H1 (cell line): Measurements from ENCODE around the gene DNAL4. TPM values are rescaled to one million over a fixed set of nuclear protein-coding genes. Genes with fewer than 3 reads are reported as not detected.

Source experiments
- CBX5 ChIP-seq: fragments of 300-800, 300-1000 bp; sonication (generic); IDR thresholded peaks from 2 replicates; pipeline ENCODE4 v1.7.1; 2016; ENCODE audit warnings: antibody characterized with exemption, low read length, low read depth
- E2F6 ChIP-seq: IDR thresholded peaks from 2 replicates; pipeline ENCODE4 v1.6.1; 2012; ENCODE audit warnings: inconsistent platforms
- EP300 ChIP-seq, 2 experiments: IDR thresholded peaks; 1 replicate in 1 of 2; 2 replicates in 1 of 2; pipeline ENCODE4 v1.6.1; 2011 to 2012; ENCODE audit warnings: low read depth in 2 of 2, low read length in 2 of 2, mild to moderate bottlenecking in 2 of 2, borderline replicate concordance in 1 of 2, inconsistent platforms in 1 of 2, moderate library complexity in 1 of 2
- HDAC2 ChIP-seq, 2 experiments: fragments of 300-600 bp in 1 of 2; sonication (generic) in 1 of 2; IDR thresholded peaks; 2 replicates each; pipeline ENCODE4 v1.6.1; 2011 to 2012; ENCODE audit warnings: low read depth in 2 of 2, low read length in 2 of 2, mild to moderate bottlenecking in 2 of 2, moderate library complexity in 2 of 2, borderline replicate concordance in 1 of 2, inconsistent platforms in 1 of 2
- JUND ChIP-seq: IDR thresholded peaks from 2 replicates; pipeline ENCODE4 v1.6.1; 2011; ENCODE audit warnings: mild to moderate bottlenecking, improper control_type of control experiment, low read length
- KDM4A ChIP-seq: IDR thresholded peaks from one replicate; pipeline ENCODE4 v1.7.1; 2012; ENCODE audit warnings: low read depth, mild to moderate bottlenecking, moderate library complexity, low read length, inconsistent platforms; ENCODE audit not compliant: severe bottlenecking
- NRF1 ChIP-seq: IDR thresholded peaks from 2 replicates; pipeline ENCODE4 v1.6.1; 2011; ENCODE audit warnings: mild to moderate bottlenecking, low read depth, low read length, improper control_type of control experiment
- TEAD4 ChIP-seq: IDR thresholded peaks from 2 replicates; pipeline ENCODE4 v1.6.1; 2012; ENCODE audit warnings: low read depth, low read length, inconsistent platforms, mixed read lengths
- polyA plus RNA-seq, 7 experiments: library from polyadenylated mRNA; depleted of rRNA in 3 of 7; stranded (reverse) in 5 of 7; unstranded in 2 of 7; fragments of >200 nt in 5 of 7; fragments of 200-250 nt in 2 of 7; gene quantifications; 1 replicate in 5 of 7; 2 replicates in 1 of 7; 4 replicates in 1 of 7; pipeline versions ENCODE4 v1.2.1 to v1.2.3, GENCODE V29; 2011 to 2013; ENCODE audit warnings: missing spikeins in 2 of 7, mixed read lengths in 2 of 7
- total RNA-seq: library from RNA; stranded (reverse); fragmentation: NEBNext Ultra II Directional; extraction: Animal tissue kit (Norgen Biotek cat#: 25700); gene quantifications from 2 replicates; pipeline ENCODE4 v1.2.1, GENCODE V29; 2021
- TF ChIP-seq, protein P1 (sequence below): fragments of 300-600 bp; sonication (generic); IDR thresholded peaks from 2 replicates; pipeline ENCODE4 v1.7.1; 2012; ENCODE audit warnings: low read length, moderate library complexity, mild to moderate bottlenecking, inconsistent platforms; ENCODE audit not compliant: insufficient replicate concordance

Gene DNAL4
- total and polyA plus RNA-seq, 2 of the 8 experiments (the other 6 are each of a cell fraction or from before 2014, with no cell fraction given) = 8.8 to 14.0 TPM

DNA sequence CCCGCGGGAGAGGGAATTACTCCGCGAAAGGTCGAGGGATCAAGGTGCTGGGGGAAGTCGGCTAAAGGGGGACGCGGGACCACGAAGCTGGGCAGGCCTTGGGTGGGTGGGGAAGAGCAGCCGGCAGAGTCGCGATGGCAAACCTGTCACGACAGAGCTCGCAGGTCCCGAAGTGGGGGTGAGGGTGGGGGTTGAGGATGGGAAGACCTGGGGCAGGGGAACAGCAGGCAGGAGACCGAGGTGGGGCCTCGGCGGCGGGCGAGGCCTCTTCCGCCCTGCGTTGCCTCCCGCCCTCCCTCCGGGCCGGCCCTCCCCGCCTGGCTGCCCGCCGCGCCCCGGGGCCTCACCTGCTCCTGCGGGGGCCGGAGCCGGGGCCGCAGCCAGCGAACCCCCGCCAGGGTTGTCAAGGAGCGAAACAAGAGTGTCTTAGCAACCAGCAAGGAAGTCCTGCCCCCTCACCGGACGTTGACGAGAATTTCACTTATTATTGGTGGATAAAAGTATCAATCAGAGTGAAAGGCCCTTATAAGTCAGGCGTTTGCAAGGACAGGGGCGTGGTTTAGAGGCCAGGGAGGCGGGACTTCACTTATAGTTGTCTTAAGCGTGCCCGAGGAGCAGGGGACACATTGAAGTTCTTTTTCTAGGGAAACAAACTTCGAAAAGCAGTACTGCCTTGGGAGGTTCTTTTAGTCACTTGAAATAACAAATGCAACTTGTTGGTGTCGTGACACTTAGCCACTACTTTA, at the start of gene DNAL4 (continued):
- TF ChIP-seq, protein P1, sequence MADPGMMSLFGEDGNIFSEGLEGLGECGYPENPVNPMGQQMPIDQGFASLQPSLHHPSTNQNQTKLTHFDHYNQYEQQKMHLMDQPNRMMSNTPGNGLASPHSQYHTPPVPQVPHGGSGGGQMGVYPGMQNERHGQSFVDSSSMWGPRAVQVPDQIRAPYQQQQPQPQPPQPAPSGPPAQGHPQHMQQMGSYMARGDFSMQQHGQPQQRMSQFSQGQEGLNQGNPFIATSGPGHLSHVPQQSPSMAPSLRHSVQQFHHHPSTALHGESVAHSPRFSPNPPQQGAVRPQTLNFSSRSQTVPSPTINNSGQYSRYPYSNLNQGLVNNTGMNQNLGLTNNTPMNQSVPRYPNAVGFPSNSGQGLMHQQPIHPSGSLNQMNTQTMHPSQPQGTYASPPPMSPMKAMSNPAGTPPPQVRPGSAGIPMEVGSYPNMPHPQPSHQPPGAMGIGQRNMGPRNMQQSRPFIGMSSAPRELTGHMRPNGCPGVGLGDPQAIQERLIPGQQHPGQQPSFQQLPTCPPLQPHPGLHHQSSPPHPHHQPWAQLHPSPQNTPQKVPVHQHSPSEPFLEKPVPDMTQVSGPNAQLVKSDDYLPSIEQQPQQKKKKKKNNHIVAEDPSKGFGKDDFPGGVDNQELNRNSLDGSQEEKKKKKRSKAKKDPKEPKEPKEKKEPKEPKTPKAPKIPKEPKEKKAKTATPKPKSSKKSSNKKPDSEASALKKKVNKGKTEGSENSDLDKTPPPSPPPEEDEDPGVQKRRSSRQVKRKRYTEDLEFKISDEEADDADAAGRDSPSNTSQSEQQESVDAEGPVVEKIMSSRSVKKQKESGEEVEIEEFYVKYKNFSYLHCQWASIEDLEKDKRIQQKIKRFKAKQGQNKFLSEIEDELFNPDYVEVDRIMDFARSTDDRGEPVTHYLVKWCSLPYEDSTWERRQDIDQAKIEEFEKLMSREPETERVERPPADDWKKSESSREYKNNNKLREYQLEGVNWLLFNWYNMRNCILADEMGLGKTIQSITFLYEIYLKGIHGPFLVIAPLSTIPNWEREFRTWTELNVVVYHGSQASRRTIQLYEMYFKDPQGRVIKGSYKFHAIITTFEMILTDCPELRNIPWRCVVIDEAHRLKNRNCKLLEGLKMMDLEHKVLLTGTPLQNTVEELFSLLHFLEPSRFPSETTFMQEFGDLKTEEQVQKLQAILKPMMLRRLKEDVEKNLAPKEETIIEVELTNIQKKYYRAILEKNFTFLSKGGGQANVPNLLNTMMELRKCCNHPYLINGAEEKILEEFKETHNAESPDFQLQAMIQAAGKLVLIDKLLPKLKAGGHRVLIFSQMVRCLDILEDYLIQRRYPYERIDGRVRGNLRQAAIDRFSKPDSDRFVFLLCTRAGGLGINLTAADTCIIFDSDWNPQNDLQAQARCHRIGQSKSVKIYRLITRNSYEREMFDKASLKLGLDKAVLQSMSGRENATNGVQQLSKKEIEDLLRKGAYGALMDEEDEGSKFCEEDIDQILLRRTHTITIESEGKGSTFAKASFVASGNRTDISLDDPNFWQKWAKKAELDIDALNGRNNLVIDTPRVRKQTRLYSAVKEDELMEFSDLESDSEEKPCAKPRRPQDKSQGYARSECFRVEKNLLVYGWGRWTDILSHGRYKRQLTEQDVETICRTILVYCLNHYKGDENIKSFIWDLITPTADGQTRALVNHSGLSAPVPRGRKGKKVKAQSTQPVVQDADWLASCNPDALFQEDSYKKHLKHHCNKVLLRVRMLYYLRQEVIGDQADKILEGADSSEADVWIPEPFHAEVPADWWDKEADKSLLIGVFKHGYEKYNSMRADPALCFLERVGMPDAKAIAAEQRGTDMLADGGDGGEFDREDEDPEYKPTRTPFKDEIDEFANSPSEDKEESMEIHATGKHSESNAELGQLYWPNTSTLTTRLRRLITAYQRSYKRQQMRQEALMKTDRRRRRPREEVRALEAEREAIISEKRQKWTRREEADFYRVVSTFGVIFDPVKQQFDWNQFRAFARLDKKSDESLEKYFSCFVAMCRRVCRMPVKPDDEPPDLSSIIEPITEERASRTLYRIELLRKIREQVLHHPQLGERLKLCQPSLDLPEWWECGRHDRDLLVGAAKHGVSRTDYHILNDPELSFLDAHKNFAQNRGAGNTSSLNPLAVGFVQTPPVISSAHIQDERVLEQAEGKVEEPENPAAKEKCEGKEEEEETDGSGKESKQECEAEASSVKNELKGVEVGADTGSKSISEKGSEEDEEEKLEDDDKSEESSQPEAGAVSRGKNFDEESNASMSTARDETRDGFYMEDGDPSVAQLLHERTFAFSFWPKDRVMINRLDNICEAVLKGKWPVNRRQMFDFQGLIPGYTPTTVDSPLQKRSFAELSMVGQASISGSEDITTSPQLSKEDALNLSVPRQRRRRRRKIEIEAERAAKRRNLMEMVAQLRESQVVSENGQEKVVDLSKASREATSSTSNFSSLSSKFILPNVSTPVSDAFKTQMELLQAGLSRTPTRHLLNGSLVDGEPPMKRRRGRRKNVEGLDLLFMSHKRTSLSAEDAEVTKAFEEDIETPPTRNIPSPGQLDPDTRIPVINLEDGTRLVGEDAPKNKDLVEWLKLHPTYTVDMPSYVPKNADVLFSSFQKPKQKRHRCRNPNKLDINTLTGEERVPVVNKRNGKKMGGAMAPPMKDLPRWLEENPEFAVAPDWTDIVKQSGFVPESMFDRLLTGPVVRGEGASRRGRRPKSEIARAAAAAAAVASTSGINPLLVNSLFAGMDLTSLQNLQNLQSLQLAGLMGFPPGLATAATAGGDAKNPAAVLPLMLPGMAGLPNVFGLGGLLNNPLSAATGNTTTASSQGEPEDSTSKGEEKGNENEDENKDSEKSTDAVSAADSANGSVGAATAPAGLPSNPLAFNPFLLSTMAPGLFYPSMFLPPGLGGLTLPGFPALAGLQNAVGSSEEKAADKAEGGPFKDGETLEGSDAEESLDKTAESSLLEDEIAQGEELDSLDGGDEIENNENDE = no peak
- no peak for TF ChIP-seq EP300 (IDR thresholded peaks at IDR 0.05; ENCODE audit: borderline replicate concordance in 1 of 2, low read depth in 2 of 2, low read length in 2 of 2)
- no peak for TF ChIP-seq CBX5
- no peak for TF ChIP-seq NRF1
- peak; percentile 62 for TF ChIP-seq KDM4A
- no peak for TF ChIP-seq E2F6
- no peak for TF ChIP-seq TEAD4
- no peak for TF ChIP-seq JUND
- no peak for TF ChIP-seq HDAC2 (IDR thresholded peaks at IDR 0.05; ENCODE audit: borderline replicate concordance in 1 of 2, low read depth in 2 of 2, low read length in 2 of 2)
